Measurements from ENCODE around the gene HES4. TPM values are rescaled to one million over a fixed set of nuclear protein-coding genes. Genes with fewer than 3 reads are reported as not detected.

The HES4 gene
- total and polyA plus RNA-seq, 2 of the 13 experiments (the other 11 are each of a cell fraction or from before 2014, with no cell fraction given) = 8.8 to 10.6 TPM

GRCh38 chr1:1046767-1047166 is 46.9 kb upstream of the HES4 start:
- in situ Hi-C loops (cut with HindIII; ENCODE audit: extremely low pct_ligation_motif_present, low pct_unique_long_range_greater_than_20kb) = no loop called here
- Histone ChIP-seq H3K4me2 (ENCODE audit: low read depth, low read length) (no peak overlapping the region), H2AFZ (ENCODE audit: low read length) (no peak overlapping the region), H3K4me1 (ENCODE audit: insufficient read depth, low read length) (no peaks in the 10 kb centered on the region), H3K9ac (ENCODE audit: insufficient read depth, low read depth, low read length) (no peak overlapping the region), H3K27ac (ENCODE audit: extremely low read length, insufficient read depth, low read length) (no peak overlapping the region), H3K27me3 (ENCODE audit: control insufficient read depth in 1 of 2, insufficient read depth in 2 of 2, low read length in 2 of 2) (no peaks in the 10 kb centered on the region), H3K4me3 (replicated peaks in 1 of 3; ENCODE audit: insufficient read depth in 1 of 3, low read depth in 2 of 3, low read length in 3 of 3) (no peak overlapping the region), H3K36me3 (replicated peaks in 1 of 2; ENCODE audit: control insufficient read depth in 1 of 2, insufficient read depth in 2 of 2, low read length in 2 of 2) (peaks cover 50 to 68% of the 10 kb centered on the region in 2 experiments; a peak in 4 of 5 replicates), H3K79me2 (ENCODE audit: insufficient read depth, low read length) (no peaks in the 10 kb centered on the region), H3K9me3 (ENCODE audit: low read length) (no peaks in the 10 kb centered on the region), H4K20me1 (ENCODE audit: insufficient read depth, low read length) (no peaks in the 10 kb centered on the region)
- DNase-seq (ENCODE audit: low spot score) (no peak), FAIRE-seq (no peak), ATAC-seq (no peak)
- TF ChIP-seq THAP11 (CRISPR knock-in tag; IDR thresholded peaks at IDR 0.05) = no peak
- peak; percentile 46 for TF ChIP-seq AGO2 (optimal IDR thresholded peaks at IDR 0.05; ENCODE audit: low read depth, low read length)
- WGBS (ENCODE audit: low lambda C conversion rate) = 100% methylated on average over 13 of the region's 26 CpGs
- CTCF ChIA-PET (ENCODE audit: low intra/inter-chr PET ratio, low total read pairs) = no interaction called here
- intact Hi-C loops (cut with micrococcal nuclease; ENCODE audit: unreplicated experiment) = no loop called here
- POLR2A ChIA-PET = no interaction called here
- BruUV-seq (replicated peaks) = no TSS peak

- POLR2A ChIA-PET = no interaction called here
- H3K9me3 ChIP-seq (ENCODE audit: low read length) = no peaks in the 10 kb centered on the region
- TF ChIP-seq, protein P1, sequence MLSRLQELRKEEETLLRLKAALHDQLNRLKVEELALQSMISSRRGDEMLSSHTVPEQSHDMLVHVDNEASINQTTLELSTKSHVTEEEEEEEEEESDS (CRISPR knock-in tag; IDR thresholded peaks at IDR 0.05; ENCODE audit: borderline replicate concordance) = no peak
- TF ChIP-seq ZNF12 (CRISPR knock-in tag; IDR thresholded peaks at IDR 0.05) = no peak
- no peak for TF ChIP-seq SMC3 (IDR thresholded peaks at IDR 0.05; ENCODE audit: low read length)
- TF ChIP-seq SUZ12 (IDR thresholded peaks at IDR 0.05; ENCODE audit: low read depth, low read length) = no peak
- TF ChIP-seq ZNF432 (CRISPR knock-in tag; IDR thresholded peaks at IDR 0.05; ENCODE audit: borderline replicate concordance) = no peak
- no peak for TF ChIP-seq PPARG (CRISPR knock-in tag; conservative IDR thresholded peaks at IDR 0.05)
- TF ChIP-seq GTF2F1 (IDR thresholded peaks at IDR 0.05; ENCODE audit: low read length) = no peak
- TF ChIP-seq FOSL1 (CRISPR knock-in tag; IDR thresholded peaks at IDR 0.05; ENCODE audit: borderline replicate concordance) = no peak
- no peak for TF ChIP-seq ZNF879 (CRISPR knock-in tag; IDR thresholded peaks at IDR 0.05)
- TF ChIP-seq ZEB1 (IDR thresholded peaks at IDR 0.05; ENCODE audit: insufficient replicate concordance, low read depth) = no peak
- no peak overlapping the region for H3K4me3 ChIP-seq (replicated peaks in 1 of 3; ENCODE audit: insufficient read depth in 1 of 3, low read depth in 2 of 3, low read length in 3 of 3)
- no peaks in the 10 kb centered on the region for H3K79me2 ChIP-seq (ENCODE audit: insufficient read depth, low read length)
- H3K36me3 ChIP-seq (replicated peaks in 1 of 2; ENCODE audit: control insufficient read depth in 1 of 2, insufficient read depth in 2 of 2, low read length in 2 of 2) = peaks cover 46 to 66% of the 10 kb centered on the region in 2 experiments; a peak in 4 of 5 replicates
- H3K27ac ChIP-seq (ENCODE audit: extremely low read length, insufficient read depth, low read length) = no peak overlapping the region
- ATAC-seq = no peak
- H2AFZ ChIP-seq (ENCODE audit: low read length) = no peak overlapping the region
- H3K4me2 ChIP-seq (ENCODE audit: low read depth, low read length) = no peak overlapping the region
- in situ Hi-C loops (cut with HindIII; ENCODE audit: extremely low pct_ligation_motif_present, low pct_unique_long_range_greater_than_20kb) = no loop called here
- DNase-seq (ENCODE audit: low spot score) = no peak
- intact Hi-C loops (cut with micrococcal nuclease; ENCODE audit: unreplicated experiment) = no loop called here
- BruUV-seq (replicated peaks) = TSS peak; percentile 42
- no peak for FAIRE-seq
- CTCF ChIA-PET (ENCODE audit: low intra/inter-chr PET ratio, low total read pairs) = no interaction called here
- WGBS (ENCODE audit: low lambda C conversion rate) = 96% methylated on average over 20 of the region's 20 CpGs
- no peaks in the 10 kb centered on the region for H3K27me3 ChIP-seq (ENCODE audit: control insufficient read depth in 1 of 2, insufficient read depth in 2 of 2, low read length in 2 of 2)
- no peaks in the 10 kb centered on the region for H4K20me1 ChIP-seq (ENCODE audit: insufficient read depth, low read length)
- no peak overlapping the region for H3K9ac ChIP-seq (ENCODE audit: insufficient read depth, low read depth, low read length)
- H3K4me1 ChIP-seq (ENCODE audit: insufficient read depth, low read length) = no peaks in the 10 kb centered on the region
Observed at GRCh38 chr1:1046243-1046642, 46.3 kb upstream of the HES4 start.

All from HepG2 (cell line).